Measurements from ENCODE around the gene ZNF516.

ZNF516 gene

GRCh38 chr18:76447258-76447890 lies 47.7 kb downstream of the ZNF516 start:
- no peak for DNase-seq (ENCODE audit: low read depth)
- H3K4me3 ChIP-seq (ENCODE audit: low read depth, low read length): no peak overlapping the region

DNA sequence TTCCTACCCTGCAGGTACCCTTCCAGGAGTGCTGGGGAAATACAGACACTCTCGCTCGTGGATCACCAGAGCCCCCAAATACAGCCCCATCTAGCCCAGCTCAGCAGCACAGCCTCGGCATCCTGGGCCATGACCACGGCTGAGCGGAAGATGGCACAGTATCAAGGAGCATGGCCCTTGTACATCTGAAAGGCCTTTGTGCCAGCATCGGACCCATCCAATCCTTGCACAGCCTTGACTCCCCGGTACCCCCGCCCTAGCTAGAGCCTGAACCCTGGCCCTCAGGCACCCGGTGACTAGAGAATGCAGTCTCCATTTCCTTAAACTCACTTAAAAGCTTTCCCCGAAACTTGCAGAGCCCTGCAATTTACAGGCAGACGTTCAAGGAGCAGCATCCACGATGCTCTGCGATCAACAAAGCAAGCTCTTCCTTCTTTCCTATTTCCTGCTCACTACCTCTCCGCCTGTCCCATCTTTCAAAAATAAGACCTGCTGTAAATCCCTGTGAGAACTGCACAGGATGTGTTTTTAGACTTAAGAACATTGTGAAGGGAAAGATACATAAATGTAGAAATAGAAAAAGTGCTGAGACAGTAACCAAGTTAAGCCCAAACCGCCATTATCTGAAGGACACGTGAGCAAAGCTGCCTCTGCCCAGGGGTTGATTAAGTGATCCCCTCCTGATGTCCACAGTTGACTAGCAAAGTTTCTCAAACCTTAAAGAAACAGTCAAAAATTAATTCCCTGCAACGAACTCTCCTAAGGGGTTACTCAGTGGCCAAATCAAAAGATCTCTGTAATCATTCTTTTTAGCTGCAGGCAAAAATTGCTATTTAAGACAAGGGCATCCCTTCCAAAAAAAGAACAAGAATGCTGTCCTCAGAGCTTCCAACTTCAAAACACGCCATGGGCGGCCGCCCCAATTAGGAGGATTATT lies 48.5 kb downstream of the ZNF516 start:
- DNase-seq (ENCODE audit: low read depth): no peak
- H3K4me3 ChIP-seq (ENCODE audit: low read depth, low read length): no peak overlapping the region

DNA sequence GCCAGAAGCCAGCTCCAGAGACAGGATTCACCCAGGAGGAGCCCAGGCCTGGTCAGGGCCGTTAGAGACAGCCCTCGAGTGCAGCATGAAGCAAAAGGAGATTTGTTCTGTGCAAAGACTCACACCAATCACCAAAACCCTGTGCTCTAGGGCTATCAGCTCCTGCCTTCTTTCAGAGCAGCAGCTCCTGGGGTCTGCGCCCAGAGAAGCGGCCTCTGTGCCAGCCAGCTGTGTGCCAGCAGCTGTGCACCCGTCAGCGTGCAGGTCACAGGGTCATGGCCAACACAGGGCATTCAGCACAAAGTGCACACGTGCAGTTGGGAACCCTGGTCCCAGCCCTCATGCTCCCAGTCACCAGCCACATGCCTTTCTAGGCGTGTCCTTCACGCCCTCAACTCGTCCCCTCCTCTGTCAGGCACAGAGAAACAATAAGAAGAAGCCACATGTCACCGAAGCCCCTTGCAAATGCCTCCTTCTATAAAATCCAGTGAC lies 49.3 kb downstream of the ZNF516 start:
- no peak overlapping the region for H3K4me3 ChIP-seq (ENCODE audit: low read depth, low read length)
- DNase-seq (ENCODE audit: low read depth): no peak

- peak; percentile 62 for DNase-seq (ENCODE audit: low read depth)
- H3K4me3 ChIP-seq (ENCODE audit: low read depth, low read length): no peak overlapping the region
Observed at GRCh38 chr18:76445275-76445674, 49.8 kb downstream of the ZNF516 start.

DNA sequence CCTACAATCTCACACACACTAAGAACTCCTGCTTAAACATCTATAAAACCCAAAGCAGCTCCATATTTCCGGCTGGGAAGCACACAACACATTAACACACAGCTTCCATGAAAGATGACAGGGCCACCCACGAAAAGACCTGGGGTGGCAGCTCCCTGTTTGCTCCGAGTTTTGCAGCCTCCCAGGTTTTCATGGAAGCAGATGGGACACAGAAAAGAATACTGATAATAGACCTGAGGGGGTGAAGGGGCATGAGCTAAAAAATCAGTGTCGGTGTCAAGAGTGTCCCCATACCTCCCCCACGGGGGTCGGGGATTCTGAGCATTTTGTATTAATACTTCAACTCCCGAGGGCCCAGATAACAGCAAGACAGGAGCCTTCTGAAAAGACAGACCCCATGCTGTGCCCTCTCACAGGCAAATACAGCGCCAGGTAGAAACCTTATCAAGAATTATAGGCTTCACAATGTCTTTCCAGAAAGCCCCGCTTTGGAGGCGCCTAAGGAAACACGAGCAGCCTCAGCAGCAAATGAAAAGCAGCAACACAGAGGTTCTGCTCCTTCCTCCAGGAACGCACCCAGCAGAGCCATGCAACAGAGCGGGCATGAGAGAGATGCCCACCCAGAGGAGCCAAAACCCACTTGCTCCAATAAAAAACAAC lies 50.5 kb downstream of the ZNF516 start:
- no peak overlapping the region for H3K4me3 ChIP-seq (ENCODE audit: low read depth, low read length)

GRCh38 chr18:76443519-76444445 lies 51.3 kb downstream of the ZNF516 start:
- H3K4me3 ChIP-seq (ENCODE audit: low read depth, low read length): no peak overlapping the region
- no peak for DNase-seq (ENCODE audit: low read depth)

More for the DNA sequence above, 50.5 kb downstream of the ZNF516 start:
- DNase-seq (ENCODE audit: low read depth): no peak

- no peak overlapping the region for H3K4me3 ChIP-seq (ENCODE audit: low read depth, low read length)
- no peak for DNase-seq (ENCODE audit: low read depth)
Observed at GRCh38 chr18:76442413-76443171, 52.5 kb downstream of the ZNF516 start.

DNA sequence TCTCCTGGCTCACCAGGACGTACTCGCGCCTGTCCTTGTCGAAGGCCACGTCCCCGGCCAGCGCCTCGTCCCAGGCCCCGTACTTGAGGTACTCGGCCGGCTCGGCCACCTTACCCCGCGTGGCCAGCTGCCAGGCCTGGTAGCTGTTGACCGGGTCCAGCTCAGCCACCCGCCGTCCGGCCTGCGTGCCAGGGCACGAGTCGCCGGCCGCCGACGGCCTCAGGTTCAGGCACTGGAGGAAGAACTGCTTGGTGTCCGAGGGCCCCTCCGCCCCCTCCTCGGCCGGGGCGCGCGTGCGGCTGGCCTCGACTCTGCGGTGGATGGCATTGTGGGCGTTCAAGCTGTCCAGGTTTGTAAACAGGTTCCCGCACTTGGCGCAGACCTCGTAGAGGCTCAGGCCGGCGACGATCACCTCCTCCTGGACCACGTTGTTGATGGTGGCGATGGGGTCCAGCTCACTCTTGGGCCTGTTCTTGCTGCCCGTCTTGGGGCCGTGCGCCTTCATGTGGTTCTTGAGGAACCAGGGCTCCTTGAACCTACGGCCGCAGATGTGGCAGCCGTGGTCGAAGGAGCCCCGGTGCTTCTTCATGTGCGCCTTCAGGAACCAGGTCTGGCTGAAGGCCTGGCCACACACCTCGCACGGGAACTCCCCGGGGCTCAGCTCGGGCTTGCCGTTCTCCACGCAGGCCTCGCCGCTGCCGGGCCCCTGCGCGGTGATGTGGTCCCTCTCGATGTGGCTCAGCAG lies 53.2 kb downstream of the ZNF516 start:
- no peak overlapping the region for H3K4me3 ChIP-seq (ENCODE audit: low read depth, low read length)
- DNase-seq (ENCODE audit: low read depth): no peak

GRCh38 chr18:76441002-76441667 lies 53.9 kb downstream of the ZNF516 start:
- no peak for DNase-seq (ENCODE audit: low read depth)
- H3K4me3 ChIP-seq (ENCODE audit: low read depth, low read length): no peak overlapping the region

DNA sequence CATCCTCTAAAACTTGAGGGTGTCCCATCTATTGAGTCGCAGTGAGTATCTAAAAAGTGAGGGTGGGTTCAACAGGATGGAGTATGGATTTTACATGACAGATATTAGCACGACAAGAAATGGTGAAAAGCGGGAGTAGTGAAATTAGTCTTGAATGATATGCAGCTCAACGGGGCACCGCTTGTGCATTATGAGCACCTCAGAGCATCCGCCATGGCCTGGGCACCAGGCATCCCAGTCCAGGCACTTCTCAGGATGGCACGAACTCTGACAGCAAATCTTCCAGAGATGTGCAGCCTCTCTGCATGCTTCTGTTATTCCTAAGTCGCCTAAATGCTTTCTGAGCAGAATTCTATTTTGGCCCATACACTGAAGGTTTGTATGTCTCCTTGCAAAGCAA lies 57.1 kb downstream of the ZNF516 start:
- no peak for DNase-seq (ENCODE audit: low read depth)
- H3K4me3 ChIP-seq (ENCODE audit: low read depth, low read length): no peak overlapping the region

- no peak overlapping the region for H3K4me3 ChIP-seq (ENCODE audit: low read depth, low read length)
- DNase-seq (ENCODE audit: low read depth): no peak
Observed at GRCh38 chr18:76437011-76437410, 58.0 kb downstream of the ZNF516 start.

GRCh38 chr18:76436342-76436741 lies 58.7 kb downstream of the ZNF516 start:
- no peak for DNase-seq (ENCODE audit: low read depth)
- no peak overlapping the region for H3K4me3 ChIP-seq (ENCODE audit: low read depth, low read length)

- H3K4me3 ChIP-seq (ENCODE audit: low read depth, low read length): no peak overlapping the region
- DNase-seq (ENCODE audit: low read depth): no peak
Observed at GRCh38 chr18:76435316-76435989, 59.6 kb downstream of the ZNF516 start.

DNA sequence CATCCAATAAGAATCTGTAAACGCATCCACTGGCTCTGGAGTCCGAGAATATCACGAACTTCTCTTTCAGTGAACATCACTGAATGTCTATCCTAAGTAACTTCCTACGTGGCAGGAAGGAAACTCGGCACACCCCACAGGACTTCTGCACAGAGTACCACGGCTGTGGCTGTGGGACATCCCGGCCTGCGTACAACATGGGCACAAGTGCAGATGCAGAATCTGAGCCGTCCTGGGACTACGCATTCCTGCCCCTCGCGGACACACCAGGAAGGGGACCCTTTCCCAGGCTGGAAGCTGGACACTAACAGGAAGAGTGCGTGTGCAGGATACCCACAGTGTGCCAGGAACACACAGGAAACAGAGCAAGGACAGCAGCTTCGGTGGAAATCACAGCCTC lies 60.6 kb downstream of the ZNF516 start:
- no peak for DNase-seq (ENCODE audit: low read depth)
- no peak overlapping the region for H3K4me3 ChIP-seq (ENCODE audit: low read depth, low read length)

DNA sequence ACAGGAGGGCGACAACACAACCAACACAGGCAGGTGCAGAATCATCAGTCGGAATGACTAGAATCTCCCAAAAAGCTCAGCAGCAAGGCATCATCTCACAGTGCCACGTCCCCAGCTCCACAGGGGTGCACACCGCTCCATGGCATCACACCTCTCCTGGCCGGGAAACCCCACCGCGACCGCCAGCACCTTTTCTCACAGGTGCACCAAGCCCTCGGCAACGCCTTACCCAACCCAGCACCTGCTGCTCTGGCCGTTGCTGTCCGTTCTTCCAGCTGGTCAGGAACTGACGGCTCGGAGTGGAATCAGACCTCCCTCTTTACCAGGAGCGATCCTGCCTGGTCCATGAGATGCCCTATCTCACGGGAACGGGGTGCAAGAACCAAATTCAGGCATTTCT lies 61.3 kb downstream of the ZNF516 start:
- no peak for DNase-seq (ENCODE audit: low read depth)
- no peak overlapping the region for H3K4me3 ChIP-seq (ENCODE audit: low read depth, low read length)

GRCh38 chr18:76432970-76433767 lies 61.9 kb downstream of the ZNF516 start:
- no peak overlapping the region for H3K4me3 ChIP-seq (ENCODE audit: low read depth, low read length)
- DNase-seq (ENCODE audit: low read depth): no peak

All from skeletal muscle cell (primary cell).